ENCODE results near the gene VASH2. TPM values are rescaled to one million over a fixed set of nuclear protein-coding genes. Genes with fewer than 3 reads are reported as not detected.

VASH2 gene
- total RNA-seq, 2 experiments from 2014 or later: 0.11 to 0.25 TPM

DNA sequence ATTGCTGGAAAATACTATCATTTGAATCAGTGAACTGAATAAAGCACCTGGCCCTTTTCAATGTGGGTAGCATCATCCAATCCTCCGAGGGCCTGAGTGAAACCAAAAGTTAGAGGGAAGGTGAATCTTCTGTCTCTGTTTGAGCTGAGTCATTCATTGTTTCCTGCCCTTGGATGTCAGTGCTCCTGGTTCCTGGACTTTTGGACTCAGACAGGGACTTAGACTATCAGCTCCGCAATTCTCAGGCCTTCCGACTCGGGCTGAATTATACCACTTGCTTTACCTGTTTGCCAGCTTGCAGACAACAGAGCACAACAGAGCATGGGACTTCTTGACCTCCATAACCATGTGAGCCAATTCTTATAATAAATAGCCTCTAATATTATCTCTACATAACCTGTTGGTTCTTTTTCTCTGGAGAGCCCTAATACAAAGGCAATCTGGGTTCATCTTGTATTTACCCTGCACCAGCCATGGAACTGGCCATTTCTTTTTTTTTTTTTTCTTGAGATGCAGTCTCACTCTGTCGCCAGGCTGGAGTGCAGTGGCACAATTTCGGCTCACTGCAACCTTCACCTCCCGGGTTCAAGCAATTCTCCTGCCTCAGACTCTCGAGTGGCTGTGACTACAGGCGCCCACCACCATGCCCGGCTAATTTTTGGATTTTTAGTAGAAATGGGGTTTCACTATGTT lies 19.2 kb upstream of the VASH2 start:
- CTCF ChIA-PET: interaction anchor here (0.9 to 1.0 kb wide), 2 partner anchors 64 to 162 kb away, joined by 3 read pairs; no protein-coding TSS in a partner anchor
- Mint-ChIP-seq H3K4me3 (no peak overlapping the region), H3K27me3 (no peaks in the 10 kb centered on the region)

DNA sequence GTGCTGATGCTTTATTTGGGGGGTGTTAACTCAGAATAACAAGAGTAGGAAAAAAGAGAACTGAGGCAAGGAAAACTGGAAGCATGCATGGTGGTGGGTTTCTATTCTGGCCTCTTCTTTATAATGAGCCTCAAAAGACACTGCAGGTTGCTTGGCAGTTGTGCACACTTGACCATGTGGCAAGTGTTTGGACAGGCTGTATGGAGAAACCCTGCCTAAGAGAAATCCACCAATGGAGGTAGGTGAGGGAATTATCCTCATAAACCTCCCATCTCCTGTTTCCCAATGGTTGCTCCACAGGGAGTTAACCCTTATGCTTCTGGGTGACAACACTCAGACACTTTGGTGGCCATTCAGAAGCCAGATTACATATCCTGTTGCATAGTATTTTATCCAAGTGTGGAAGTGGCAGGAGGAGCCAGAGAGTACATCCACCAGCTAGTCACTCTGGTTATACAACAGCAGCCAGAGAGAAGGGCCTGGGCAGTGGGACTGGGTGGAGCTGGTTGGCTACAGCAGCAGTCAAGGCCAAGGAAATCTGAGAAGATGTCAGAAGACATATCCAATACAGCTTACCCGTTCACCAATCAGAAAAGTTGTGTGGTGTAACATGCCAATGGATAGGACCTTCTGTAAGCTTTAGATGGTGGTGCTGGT lies 16.4 kb upstream of the VASH2 start:
- Mint-ChIP-seq H3K27ac (no peak overlapping the region), H3K36me3 (ENCODE audit: low read depth) (no peaks in the 10 kb centered on the region), H3K4me3 (no peak overlapping the region), H3K27me3 (no peaks in the 10 kb centered on the region), H3K4me1 (ENCODE audit: low read depth) (no peaks in the 10 kb centered on the region), H3K9me3 (no peaks in the 10 kb centered on the region)
- DNase-seq (no peak), ATAC-seq (no peak)
- ChIA-PET POLR2A (no interaction called here), CTCF (interaction anchor here (0.8 to 1.3 kb wide), 2 partner anchors 13 kb away, joined by 3 read pairs; no protein-coding TSS in a partner anchor)
- TF ChIP-seq, protein P1, sequence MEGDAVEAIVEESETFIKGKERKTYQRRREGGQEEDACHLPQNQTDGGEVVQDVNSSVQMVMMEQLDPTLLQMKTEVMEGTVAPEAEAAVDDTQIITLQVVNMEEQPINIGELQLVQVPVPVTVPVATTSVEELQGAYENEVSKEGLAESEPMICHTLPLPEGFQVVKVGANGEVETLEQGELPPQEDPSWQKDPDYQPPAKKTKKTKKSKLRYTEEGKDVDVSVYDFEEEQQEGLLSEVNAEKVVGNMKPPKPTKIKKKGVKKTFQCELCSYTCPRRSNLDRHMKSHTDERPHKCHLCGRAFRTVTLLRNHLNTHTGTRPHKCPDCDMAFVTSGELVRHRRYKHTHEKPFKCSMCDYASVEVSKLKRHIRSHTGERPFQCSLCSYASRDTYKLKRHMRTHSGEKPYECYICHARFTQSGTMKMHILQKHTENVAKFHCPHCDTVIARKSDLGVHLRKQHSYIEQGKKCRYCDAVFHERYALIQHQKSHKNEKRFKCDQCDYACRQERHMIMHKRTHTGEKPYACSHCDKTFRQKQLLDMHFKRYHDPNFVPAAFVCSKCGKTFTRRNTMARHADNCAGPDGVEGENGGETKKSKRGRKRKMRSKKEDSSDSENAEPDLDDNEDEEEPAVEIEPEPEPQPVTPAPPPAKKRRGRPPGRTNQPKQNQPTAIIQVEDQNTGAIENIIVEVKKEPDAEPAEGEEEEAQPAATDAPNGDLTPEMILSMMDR (IDR thresholded peaks at IDR 0.05): no peak
- intact Hi-C loops (cut with micrococcal nuclease): loop anchor here (2.0 kb wide), 1 partner anchor 17 kb away; no protein-coding TSS in a partner anchor

More for the DNA sequence above, 19.2 kb upstream of the VASH2 start:
- H3K4me1 Mint-ChIP-seq (ENCODE audit: low read depth): no peaks in the 10 kb centered on the region
- no peaks in the 10 kb centered on the region for H3K36me3 Mint-ChIP-seq (ENCODE audit: low read depth)
- POLR2A ChIA-PET: interaction anchor here (0.7 kb wide), 1 partner anchor 59 kb away, joined by 3 read pairs; no protein-coding TSS in a partner anchor
- no peaks in the 10 kb centered on the region for H3K9me3 Mint-ChIP-seq
- no peak overlapping the region for H3K27ac Mint-ChIP-seq
- TF ChIP-seq, protein P1 (IDR thresholded peaks at IDR 0.05): no peak
- DNase-seq (no peak), ATAC-seq (no peak)
- intact Hi-C loops (cut with micrococcal nuclease): no loop called here

DNA sequence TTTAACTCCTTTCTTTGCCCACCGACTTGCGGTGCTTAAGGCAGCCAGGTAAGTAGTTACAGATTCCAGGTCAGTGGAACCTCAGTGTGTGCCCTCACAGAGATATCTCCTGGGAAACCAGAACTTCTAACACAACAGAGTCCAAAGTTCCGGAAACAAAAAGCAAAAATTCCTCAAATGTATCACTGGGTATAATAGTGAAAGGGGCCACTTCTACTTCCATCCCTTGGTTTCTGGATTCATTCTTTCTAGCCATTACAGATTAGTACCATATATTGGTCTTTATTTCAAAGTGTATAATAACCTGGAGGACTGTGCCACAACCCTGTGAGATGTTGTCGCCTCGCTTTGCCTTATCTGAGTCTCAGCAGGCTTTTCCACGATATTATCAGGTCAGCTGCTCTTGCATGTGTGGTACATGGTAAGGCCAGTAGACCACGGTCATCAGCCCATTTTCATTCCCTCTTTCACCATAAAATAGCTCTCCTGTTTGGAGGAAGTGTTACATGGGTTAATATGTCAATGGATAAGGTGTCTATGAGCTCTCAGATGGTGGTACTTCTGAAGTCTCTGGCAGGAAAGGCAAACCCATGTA lies 14.9 kb upstream of the VASH2 start:
- TF ChIP-seq, protein P1 (IDR thresholded peaks at IDR 0.05): no peak
- no peak overlapping the region for H3K27ac Mint-ChIP-seq
- no peaks in the 10 kb centered on the region for H3K9me3 Mint-ChIP-seq
- ChIA-PET CTCF (no interaction called here), POLR2A (no interaction called here)
- intact Hi-C loops (cut with micrococcal nuclease): no loop called here
- H3K4me3 Mint-ChIP-seq: no peak overlapping the region
- DNase-seq (no peak), ATAC-seq (no peak)
- no peaks in the 10 kb centered on the region for H3K27me3 Mint-ChIP-seq
- peaks cover 2% of the 10 kb centered on the region for H3K36me3 Mint-ChIP-seq (ENCODE audit: low read depth)
- H3K4me1 Mint-ChIP-seq (ENCODE audit: low read depth): no peaks in the 10 kb centered on the region

DNA sequence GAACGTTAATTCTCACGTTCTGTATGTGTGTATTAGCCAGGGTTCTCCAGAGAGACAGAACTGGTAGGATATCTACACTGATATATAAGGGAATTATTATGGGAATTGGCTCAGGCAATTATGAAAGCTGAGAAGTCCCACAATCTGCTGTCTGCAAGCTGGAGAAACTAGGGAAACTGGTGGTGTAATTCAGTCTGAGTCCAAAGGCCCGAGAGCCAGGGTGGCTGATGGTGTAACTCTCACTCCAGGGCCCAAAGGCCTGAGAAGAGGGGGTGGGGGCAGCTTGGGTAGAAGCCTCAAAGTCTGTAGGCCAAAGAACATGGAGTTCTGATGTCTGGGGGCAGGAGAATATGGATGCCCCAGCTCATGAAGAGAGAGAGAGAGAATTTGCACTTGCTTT lies 13.3 kb upstream of the VASH2 start:
- TF ChIP-seq, protein P1 (IDR thresholded peaks at IDR 0.05): no peak
- Mint-ChIP-seq H3K27me3 (no peaks in the 10 kb centered on the region), H3K4me1 (ENCODE audit: low read depth) (no peaks in the 10 kb centered on the region), H3K36me3 (ENCODE audit: low read depth) (peaks cover 2% of the 10 kb centered on the region), H3K9me3 (peaks cover 3% of the 10 kb centered on the region), H3K27ac (no peak overlapping the region), H3K4me3 (no peak overlapping the region)
- ChIA-PET POLR2A (no interaction called here), CTCF (no interaction called here)
- DNase-seq (no peak), ATAC-seq (no peak)
- intact Hi-C loops (cut with micrococcal nuclease): no loop called here

DNA sequence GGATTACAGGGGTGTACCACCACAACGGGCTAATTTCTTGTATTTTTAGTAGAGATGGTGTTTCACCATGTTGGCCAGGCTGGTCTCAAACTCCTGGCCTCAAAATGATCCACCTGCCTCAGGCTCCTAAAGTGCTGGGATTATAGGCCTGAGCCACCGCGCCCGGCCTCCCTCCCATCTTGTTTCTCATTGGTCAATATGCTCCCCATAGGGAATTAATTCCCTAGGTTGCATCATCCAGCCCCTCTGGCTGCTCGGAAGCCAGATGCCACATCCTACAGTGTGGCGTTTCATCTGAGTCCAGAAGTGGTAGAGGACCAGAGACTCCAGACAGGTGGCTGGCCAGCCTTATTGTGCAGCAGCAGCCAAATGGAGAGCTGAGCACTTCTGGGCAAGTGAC lies 11.5 kb upstream of the VASH2 start:
- POLR2A ChIA-PET: no interaction called here
- DNase-seq: no peak
- TF ChIP-seq, protein P1 (IDR thresholded peaks at IDR 0.05): no peak
- Mint-ChIP-seq H3K4me3 (no peak overlapping the region), H3K36me3 (ENCODE audit: low read depth) (peaks cover 2% of the 10 kb centered on the region), H3K9me3 (peaks cover 3% of the 10 kb centered on the region), H3K27me3 (no peaks in the 10 kb centered on the region), H3K27ac (no peak overlapping the region), H3K4me1 (ENCODE audit: low read depth) (no peaks in the 10 kb centered on the region)
- CTCF ChIA-PET: interaction anchor here (1.8 kb wide), 1 partner anchor 29 kb away, joined by 5 read pairs; no protein-coding TSS in a partner anchor
- ATAC-seq: no peak
- intact Hi-C loops (cut with micrococcal nuclease): no loop called here

Measured in activated CD8-positive, alpha-beta T cell treated with anti-CD3 and anti-CD28 coated beads for 36 hours (primary cell).